Body of pancreas (tissue), 4 donors: ENCODE measurements around the gene SAP30L.

Source experiments
- CTCF ChIP-seq, 7 experiments: fragments of 450-650 bp in 4 of 7; fragments of 200-600 bp in 3 of 7; sonication (generic) in 3 of 7; IDR thresholded peaks; one replicate each; pipeline ENCODE4 v1.5.1; 2016 to 2019; ENCODE audit warnings: antibody characterized with exemption in 7 of 7
- POLR2A ChIP-seq, 3 donors: fragments of 450-650 bp; IDR thresholded peaks; one replicate each; pipeline ENCODE4 v1.6.1; 2016; ENCODE audit warnings: antibody characterized with exemption in 3 of 3, mild to moderate bottlenecking in 2 of 3

- no peak for TF ChIP-seq POLR2A (IDR thresholded peaks at IDR 0.05)
- peak; percentile 67 to 93 (median 85) for TF ChIP-seq CTCF (IDR thresholded peaks at IDR 0.05)
Observed at GRCh38 chr5:154405078-154405792, 40.6 kb upstream of the SAP30L start.
